GM21360 (cell line): ENCODE data around the gene PAK6.

Experiments
- ATAC-seq: cut with Tn5 transposase; IDR thresholded peaks from one replicate; pipeline ENCODE4 v1.9.1; 2021; ENCODE audit warnings: mild to moderate bottlenecking, moderate library complexity; ENCODE audit not compliant: unreplicated experiment

The PAK6 gene

DNA sequence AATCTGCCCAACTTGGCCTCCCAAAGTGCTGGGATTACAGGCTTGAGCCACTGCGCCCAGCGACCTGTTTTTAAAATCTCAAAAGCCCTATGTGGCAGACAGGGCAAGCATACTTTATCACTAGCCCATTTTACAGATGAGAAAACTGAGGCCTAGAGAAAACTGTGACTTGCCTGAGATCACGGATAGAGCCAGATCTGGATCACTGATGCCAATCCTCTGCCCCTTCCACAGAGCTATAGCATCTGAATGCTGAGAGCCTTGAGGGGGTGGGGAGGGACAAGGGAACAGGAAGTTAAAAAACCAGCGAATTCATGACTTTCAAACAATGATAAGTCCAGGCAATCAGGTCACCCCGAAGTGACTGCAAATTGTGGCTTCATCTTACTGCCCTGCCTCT, 36.7 kb downstream of the PAK6 start:
- ATAC-seq = no peak

DNA sequence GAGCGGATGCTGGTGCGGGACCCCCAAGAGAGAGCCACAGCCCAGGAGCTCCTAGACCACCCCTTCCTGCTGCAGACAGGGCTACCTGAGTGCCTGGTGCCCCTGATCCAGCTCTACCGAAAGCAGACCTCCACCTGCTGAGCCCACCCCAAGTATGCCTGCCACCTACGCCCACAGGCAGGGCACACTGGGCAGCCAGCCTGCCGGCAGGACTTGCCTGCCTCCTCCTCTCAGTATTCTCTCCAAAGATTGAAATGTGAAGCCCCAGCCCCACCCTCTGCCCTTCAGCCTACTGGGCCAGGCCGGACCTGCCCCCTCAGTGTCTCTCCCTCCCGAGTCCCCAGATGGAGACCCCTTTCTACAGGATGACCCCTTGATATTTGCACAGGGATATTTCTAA, 37.1 kb downstream of the PAK6 start:
- no peak for ATAC-seq

DNA sequence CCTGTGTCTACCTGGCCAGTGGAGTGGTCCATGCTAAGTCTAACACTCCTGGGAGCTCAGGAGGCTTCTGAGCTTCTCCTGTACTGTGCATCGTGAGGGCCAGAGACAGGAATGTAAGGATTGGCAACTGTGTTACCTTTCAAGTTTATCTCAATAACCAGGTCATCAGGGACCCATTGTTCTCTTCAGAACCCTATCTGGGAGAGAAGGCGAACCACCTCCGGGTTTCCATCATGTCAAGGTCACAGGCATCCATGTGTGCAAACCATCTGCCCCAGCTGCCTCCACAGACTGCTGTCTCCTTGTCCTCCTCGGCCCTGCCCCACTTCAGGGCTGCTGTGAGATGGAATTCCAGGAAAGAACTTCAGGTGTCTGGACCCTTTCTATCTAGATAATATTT, 38.1 kb downstream of the PAK6 start:
- no peak for ATAC-seq

DNA sequence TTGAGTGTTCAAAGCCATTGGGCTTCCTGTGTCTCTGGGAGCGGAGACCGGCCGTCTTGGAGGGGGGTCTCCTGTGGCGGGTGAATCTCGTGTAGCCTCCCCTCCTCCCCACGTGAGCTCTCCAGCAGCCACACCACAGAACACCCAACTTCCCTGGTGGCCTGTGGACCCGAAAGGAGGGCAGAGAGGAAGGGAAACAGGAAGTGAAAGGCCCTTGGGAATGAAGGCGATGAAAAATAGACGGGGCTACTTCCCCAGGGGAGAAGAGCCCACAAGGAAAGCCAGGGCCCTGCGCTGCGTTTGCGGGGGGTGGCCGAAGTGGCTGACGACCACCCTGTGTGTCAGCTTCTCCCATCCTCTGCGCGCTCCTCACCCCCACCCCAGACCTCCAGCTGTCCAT, 38.6 kb downstream of the PAK6 start:
- ATAC-seq = no peak

DNA sequence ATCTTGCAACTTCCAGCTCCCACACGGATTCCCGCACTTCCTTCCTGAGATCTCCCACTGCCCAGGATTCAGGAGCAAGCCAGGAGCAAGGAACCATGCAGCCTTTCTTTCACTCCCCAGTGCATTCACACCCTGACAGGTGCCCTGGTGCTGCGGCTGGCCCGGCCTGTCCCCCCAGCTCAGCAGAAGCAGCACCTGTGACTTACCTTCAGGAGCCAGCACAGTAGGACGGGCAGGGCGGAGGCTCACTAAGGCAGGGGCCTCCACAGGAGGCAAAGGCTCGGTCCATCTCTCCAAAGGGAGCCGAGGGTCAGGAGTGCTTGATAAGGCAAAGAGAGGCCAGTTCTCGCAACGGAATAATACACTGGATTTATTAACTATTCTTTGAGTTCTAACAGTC, 39.2 kb downstream of the PAK6 start:
- no peak for ATAC-seq

DNA sequence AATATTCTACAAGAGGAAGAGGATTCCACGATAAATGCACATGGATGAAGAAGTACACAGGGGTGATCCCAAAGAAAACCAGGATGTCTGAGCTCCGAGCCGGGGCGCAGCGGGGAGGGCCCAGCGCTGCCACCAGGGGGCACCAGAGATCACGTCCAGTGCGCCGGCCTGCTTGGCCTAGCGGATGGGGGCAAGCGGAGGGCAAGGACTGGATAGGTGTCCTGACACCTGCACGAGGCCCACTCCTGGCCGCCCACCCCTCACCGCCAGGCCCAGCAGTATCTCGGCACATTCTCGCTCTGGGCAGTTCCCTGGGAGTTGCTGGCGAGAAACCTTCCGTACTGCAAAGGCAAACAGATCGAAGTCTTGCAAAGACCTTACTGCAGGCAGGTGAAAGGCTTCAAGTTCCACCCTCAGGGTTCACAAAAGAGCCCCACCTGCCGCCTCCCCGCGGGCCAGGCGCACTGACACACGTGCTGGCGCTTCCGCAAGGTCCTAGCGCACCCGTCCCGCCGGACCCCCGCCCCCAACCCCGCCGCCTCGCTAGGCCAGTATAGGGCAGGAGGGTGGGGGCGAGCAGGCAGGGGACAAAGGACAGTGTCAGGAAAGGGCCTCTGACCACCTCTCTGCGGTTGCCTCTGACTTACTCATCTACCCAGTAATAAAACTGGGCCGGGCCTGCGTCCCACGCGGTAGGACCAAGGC, 40.7 kb downstream of the PAK6 start:
- no peak for ATAC-seq

DNA sequence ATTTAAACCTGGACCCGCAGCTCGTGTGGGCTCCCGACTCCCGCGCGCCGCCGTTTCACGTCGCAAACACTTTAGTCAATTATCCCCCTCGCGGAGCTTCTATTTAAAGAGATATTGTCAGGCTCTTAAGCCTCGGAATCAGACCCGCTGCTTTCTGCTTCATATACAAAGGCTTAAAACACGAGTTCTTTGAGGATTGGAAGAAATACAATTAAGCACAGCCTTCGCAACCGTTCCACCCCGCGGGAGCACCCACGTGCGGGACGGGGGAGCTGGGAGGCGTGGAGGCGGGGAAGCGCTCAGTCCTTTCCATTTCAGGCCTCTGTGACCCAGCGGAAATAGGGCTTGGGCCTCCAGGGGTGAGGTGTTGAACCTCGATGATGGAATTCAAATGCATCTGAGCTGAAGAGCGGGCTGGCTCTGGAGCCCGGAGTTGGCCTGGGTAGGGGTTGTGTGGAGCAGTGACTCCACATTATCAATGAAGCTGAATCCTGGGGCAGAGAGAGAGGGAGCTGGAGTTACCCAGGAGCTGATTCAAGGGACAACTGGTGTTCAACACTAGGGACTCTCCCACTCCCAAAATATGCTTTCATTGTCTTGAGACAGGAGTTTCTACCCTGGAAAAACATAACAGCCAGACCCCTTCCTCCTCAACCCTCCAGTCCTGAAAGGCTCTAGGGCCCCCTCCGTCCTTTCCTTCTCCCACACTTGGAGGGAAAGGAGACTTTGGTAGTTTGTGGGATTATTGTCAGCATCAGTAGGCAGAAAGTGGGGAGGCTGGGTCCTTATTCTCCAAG, 41.6 kb downstream of the PAK6 start:
- ATAC-seq = no peak

DNA sequence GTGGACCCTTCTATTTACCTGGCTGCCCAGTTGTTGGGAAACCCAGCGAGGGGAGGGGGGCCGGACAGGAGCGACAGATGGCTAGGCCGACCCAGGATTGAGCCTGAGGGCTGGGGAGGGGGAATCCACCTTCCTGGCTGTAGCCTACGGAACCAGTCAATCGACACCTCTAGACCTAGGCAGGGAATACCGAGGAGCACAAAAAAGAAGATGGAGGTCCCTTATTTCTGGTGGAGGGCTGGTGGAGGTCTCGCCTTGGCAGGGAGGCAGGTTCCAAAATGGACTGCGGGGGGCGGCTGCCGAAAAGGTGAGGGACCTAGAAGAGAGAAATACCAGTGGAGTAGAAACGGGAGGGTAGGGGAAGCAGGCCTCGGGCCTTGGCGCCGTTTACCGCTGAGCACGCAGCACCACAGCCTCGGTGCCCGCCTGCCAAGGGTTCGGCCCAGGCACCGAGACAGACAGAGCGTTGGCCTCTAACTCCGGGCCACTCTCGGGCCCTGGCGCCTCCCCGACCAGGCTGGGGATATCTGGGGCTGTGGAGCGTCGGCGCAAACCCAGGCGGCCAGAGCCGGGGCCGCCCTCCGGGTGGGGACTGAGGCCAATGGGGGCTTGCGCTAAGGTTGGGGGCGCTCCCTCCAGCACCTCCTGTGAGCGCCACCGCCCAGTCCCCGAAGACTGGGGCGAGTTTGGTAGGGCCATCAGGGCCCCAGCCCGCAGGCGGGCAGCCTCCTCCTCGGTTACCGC, 42.4 kb downstream of the PAK6 start:
- ATAC-seq = no peak

DNA sequence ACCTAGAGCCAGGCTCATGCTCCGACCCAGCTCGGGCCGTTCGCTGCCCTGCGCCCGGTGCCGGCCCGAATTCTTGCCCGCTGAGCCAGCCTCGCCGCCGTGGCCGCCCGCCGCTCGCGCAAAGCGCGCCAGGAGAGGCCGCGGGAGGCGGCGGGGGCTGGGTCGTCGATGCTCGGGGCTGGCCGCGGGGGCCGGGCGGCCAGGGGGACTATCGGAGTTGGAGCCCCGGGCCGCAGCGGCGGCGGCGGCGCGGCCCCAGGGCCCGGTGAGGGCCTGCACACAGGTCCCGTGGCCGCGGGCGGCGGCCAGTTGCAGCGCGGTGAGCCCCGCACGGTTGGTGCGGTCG, 42.9 kb downstream of the PAK6 start:
- ATAC-seq = no peak

DNA sequence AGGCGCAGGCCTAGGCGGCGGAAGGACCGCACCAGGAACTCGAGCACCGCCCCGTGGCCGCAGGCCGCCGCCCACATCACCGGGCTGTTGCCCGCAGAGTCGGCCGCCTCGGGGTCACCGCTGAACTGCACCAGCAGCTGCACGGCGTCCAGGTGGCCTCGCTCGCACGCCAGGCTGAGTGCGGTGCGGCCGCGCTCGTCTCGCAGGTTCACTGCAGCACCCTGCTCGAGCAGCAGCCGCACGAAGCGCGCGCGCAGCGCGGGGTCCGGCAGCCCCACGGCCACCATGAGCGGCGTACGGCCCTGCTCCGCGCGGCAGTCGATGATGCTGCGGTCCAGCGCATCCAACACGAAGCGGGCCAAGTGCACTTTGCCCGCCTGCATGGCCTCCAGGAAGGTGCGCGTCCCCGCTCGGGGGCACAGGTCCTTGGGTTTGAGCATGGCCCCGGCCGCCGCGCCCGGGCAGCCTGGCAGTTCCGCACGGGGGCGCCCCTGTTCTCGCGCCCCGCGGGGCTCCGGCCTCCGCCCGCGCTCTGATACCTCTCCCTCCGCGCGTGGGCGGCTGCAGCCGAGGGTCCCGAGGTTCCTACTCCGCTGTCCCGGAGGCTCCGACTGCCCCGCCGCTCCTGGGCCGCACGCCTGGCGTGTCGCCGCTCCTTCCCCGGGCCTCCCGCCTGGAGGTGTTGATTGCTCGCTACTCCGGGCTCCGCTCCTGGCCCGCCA, 43.4 kb downstream of the PAK6 start:
- ATAC-seq = no peak

DNA sequence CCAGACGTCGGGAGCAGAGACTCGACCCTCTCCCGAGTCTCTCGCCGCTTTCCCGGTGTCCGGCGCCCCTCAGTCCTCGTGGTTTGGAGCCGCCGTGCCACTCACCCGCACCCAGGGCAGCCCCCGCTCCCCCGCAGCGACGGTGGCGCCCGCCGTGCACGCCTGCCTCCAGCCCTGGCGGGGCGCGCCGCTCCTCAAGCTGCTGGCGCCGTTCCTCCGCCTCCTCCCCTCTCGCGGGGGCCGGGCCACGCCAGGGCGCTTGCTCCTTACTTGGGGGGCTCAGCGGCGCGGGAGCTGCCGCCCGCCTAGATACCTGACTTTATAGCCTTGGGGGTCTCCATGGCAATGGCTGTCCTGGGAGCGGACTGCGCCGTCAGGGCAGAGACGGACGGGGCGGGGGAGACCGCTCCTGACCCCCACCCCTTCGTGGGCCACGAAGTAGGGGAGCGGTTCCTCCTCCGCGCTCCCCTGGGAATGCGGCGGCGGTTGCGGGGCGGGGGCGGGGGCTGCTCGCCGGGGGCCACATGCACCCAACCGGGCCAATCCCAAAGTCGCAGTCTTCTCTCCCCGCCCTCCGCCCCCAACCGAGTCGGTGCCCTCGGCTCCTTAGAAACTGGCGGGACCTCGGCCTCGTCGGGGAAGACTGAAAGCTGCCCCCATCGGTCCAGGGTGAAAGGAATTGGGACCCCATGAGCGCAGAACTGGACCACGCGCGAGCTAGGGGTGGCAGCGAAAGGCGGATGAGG, 44.2 kb downstream of the PAK6 start, which contains the start of gene ANKRD63:
Gene ANKRD63 (minus strand): TSS at position 196 of the 746 bp plus-strand sequence. CDS start 478 bp downstream, outside the sequence.
- no peak for ATAC-seq

DNA sequence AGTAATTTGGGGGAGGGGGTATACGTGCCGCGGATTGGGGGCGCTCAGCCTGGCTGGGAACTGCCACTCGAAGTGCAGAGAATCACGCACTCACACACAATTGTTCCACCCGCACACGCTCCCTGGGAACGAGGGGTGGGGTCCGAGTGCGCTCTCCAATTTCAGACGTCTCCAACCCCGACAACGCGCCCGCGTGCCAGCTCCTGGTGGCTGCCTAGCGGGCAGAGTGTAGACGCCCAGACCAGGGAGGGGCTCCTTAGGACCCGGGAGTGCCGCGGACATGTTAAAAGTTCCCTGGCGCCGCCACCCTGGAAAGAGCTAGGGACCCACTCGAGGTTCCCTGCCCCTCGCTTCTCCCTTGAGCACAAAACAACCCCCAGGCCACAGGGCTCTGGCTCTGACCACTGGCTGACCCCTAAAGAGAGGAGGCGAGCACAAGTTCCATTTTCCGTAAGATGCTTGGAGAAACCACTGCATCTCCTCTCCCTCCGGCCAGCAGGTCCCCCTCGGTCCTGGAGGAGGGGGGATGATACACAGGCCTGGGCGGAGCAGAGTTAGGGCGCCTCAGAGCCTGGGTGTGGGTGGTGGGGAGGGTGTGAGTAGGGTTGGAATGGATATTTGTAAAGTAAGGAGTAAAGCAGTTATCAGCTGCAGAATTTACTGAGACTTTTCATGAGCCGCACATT, 44.9 kb downstream of the PAK6 start:
- ATAC-seq = no peak

DNA sequence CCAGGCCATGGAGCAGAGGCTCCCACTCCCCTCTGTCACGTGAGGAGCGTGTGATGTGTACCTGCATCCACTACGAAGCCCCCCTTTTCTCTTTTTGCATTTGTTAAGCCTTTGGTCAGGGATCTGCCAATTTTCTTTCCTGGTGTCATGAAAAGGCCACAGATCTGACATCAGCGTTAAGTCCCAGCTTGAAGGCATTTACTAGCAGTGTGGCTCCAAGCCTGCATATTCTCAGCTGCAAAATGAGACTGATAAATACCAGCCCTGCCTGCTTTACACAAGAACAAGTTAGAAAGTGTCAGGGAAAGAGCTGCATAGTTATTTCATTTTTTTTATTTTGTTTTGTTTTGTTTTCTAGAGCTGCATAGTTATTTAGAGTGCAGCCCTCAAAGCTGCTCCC, 46.3 kb downstream of the PAK6 start:
- ATAC-seq = no peak

DNA sequence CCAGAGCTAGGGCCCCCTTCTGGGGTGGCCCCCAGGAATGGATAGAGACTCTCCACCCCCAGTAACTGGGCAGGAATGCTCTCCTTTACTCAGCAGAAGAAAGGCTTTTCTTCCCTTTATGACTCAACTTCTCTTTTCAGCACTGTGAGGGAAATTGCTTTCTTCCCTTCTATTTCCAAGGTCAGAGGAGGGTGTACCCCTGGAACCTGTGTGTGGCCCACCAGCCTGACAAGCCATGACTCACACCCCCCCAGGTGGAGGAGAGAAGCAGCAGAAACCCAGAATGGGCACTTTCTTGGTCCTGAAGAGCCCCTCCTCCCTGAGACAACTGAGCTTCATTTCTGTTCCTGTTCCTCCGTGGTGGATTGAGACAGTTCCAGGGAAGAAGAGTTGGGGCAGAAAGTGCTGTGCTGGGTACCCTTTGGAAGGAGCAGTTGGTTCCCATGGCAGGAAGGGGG, 46.7 kb downstream of the PAK6 start:
- no peak for ATAC-seq

DNA sequence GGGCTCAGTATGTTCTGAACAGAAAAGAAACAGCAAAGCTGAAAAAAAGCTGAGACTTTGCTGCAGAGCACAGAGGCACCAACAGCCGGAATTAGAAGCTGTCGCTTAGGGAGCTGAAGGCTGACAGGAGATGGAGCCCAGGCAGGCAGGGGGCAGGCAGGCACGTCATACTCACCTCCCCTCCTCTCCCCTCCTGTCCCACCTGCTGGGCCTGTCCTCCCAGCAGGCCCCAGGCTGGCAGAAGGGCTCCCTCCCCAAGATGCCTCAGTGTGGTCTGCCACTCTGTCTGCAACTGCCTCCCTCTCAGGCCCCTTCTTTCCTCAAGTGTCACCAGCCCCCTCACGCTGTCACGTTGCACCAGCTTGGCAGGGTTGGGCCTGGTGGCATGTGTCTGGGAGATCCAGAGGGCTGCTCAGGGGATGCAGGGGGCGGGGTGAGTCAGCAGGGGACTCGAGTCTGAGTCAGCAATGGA, 47.2 kb downstream of the PAK6 start:
- no peak for ATAC-seq

DNA sequence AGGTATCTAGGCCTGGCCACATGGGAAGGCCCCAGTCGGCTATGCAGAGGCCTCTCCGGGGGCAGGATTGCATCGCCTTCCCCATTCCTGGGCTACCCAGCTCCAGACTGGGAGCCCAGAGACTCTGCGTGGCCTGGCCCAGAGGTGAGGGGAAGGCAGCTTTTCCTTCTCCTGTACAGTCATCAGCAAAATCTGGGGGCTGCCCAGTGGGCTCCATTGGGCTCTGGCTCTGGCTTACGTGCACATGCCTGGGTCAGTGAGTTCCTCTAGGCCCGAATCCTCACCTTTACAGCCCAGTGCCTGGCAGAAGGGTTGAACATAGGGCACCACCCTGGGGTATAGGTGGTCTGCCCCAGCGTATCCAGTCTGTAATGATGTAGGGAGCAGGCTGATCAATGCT, 47.9 kb downstream of the PAK6 start:
- no peak for ATAC-seq

DNA sequence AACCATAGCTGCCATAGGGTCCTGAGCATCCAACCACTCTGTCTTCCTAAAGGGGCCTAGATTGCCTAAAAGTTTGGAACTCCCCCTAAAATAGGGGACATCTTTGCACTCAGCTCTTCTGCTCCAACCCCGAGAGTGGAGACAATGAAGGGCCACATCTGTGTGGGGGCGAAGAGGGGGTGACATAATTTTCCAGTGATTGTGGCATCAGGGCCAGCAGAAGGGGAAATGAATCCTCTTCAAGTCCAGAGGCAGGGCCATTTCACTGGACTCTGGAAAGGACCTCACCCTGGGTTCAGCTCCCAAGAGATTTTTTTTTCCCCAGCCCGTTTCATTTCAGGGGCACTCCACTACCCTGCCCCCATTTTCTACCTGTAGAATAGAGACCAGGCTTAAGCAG, 48.6 kb downstream of the PAK6 start:
- ATAC-seq = no peak

DNA sequence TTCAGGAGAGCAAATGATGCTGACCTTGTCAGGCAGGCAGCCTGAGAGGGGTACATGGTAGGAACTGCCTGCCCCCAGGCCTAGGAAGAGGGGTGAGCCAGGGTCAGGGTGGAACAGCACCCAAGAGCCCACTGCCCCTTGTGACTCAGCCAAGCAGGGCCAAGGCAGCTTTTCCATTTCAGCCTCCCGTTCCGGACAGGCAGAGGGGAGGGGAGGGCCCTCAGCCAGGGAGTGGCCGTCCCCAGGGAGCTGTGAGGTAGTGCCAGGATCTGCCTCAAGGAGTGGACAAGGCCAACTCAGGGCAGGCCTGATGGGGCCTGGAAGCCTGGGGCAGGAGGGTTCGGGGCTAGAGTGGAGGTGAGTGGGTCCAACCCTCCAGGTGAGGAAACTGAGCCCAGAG, 49.1 kb downstream of the PAK6 start:
- no peak for ATAC-seq

DNA sequence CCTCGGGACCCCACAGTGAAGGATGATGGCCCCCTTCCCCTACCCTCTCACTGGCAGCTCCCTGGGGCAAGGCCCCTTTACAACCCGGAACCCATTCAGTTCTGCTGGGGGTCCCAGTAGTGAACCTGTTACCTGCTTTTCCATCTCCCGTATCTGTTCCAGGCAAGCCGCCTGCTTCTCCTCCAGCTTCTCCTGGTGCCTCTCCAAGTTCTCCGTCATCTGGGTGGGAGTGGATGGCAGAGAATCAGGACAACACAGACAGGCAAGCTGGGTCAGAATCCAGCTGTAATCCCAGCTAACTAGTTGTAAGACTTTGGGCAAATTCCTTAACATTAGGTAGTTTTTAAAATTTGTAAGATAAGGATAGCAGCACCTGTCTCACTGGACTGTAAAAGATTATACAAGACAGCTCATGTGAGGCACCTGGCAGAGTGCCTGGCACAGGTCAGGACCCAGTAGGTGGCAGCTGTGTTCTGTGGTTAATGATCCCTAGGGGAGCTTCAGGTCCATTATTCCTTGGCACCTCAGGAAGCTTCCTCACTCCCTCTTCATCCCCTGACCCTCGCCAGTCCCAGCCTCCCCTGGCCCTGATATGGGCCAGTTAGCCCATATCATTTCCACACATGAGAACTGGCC, 50.4 kb downstream of the PAK6 start:
- no peak for ATAC-seq
